Measurements from ENCODE around the gene UNC5C. TPM values are rescaled to one million over a fixed set of nuclear protein-coding genes. Genes with fewer than 3 reads are reported as not detected.

UNC5C gene
- total and polyA plus RNA-seq, 8 donors, result 0.15 to 0.84 (median 0.34) TPM

DNA sequence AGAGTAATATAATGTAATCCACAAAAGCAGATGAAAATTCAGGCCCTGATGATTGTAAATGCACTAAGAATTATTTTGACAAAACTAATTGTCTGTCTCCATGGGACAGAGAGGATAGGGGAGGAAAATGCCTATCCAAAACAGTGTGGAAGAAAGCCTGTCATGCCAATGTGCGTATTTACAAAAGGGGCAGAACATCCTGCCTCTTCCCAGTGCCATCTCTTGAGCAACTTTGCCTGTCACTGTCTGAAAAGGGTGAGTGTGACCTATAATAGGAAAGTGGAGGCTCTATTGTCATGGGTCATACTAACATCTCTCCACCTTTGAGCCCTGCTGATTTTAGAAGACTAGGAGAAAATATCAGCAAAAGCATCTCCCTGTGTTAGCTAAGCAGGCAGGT, 264.1 kb downstream of the UNC5C start:
- Histone ChIP-seq H3K4me1 (peaks cover 0 to 2% (median 0%) of the 10 kb centered on the region in 3 donors), H3K36me3 (no peaks in the 10 kb centered on the region), H3K27me3 (no peaks in the 10 kb centered on the region), H3K4me3 (no peak overlapping the region), H3K27ac (no peak overlapping the region), H3K9me3 (no peaks in the 10 kb centered on the region)
- WGBS, 2 donors, result 94 to 97% methylated on average over 1 of the region's 1 CpG
- intact Hi-C loops (cut with DNase I), result no loop called here
- TF ChIP-seq, protein P1, sequence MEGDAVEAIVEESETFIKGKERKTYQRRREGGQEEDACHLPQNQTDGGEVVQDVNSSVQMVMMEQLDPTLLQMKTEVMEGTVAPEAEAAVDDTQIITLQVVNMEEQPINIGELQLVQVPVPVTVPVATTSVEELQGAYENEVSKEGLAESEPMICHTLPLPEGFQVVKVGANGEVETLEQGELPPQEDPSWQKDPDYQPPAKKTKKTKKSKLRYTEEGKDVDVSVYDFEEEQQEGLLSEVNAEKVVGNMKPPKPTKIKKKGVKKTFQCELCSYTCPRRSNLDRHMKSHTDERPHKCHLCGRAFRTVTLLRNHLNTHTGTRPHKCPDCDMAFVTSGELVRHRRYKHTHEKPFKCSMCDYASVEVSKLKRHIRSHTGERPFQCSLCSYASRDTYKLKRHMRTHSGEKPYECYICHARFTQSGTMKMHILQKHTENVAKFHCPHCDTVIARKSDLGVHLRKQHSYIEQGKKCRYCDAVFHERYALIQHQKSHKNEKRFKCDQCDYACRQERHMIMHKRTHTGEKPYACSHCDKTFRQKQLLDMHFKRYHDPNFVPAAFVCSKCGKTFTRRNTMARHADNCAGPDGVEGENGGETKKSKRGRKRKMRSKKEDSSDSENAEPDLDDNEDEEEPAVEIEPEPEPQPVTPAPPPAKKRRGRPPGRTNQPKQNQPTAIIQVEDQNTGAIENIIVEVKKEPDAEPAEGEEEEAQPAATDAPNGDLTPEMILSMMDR (IDR thresholded peaks at IDR 0.05), result no peak
- FAIRE-seq, result no peak
- no peak for DNase-seq
- no peak for ATAC-seq

DNA sequence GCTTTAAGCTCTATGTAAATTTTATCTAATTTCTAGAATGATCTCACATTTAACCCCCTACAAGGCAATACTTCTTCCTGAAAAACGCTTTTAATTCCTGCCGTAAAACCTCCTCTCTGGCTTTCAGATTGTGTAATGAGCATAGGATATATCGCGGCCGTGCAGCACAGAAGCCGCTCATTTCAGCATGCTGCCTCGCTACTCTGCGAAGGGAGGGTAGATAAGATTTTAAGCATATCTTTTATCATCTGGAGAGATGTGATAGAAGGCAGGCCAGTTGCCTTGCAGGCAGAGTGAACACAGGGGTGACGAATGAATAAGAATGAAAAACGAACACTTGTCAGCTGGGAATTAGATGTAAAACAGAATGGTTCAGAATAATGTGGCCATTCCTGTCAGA, 265.5 kb downstream of the UNC5C start:
- no peaks in the 10 kb centered on the region for H3K27me3 ChIP-seq
- H3K36me3 ChIP-seq, result no peaks in the 10 kb centered on the region
- WGBS, 2 donors, result 61 to 71% methylated on average over 10 of the region's 10 CpGs
- ATAC-seq (no peak), DNase-seq (no peak), FAIRE-seq (no peak)
- intact Hi-C loops (cut with DNase I), result no loop called here
- H3K4me1 ChIP-seq, result no peaks in the 10 kb centered on the region
- no peaks in the 10 kb centered on the region for H3K9me3 ChIP-seq
- H3K4me3 ChIP-seq, result no peak overlapping the region
- TF ChIP-seq, protein P1 (IDR thresholded peaks at IDR 0.05), result no peak
- no peak overlapping the region for H3K27ac ChIP-seq

DNA sequence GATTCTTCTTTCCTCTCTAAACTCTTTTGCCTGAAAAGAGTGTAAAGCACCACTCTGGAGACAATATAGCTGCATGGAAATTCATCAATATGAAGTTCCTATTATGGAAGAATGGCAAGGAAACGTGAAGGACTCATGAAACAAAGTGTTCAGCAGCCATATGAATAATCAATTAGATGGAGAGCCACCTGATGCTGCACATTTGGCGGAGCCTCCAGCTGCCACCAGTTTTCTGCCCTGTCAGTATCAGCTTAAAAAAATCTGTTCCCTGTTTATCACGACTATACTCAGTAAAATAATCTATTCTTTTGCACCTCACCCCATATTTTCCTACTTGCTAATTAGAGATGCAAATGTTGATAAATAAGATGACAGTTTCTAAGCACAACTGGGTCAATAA, 276.0 kb downstream of the UNC5C start:
- Histone ChIP-seq H3K9me3 (no peaks in the 10 kb centered on the region), H3K4me1 (no peaks in the 10 kb centered on the region), H3K4me3 (no peak overlapping the region), H3K27me3 (no peaks in the 10 kb centered on the region), H3K36me3 (no peaks in the 10 kb centered on the region), H3K27ac (no peak overlapping the region)
- no peak for DNase-seq
- no peak for ATAC-seq
- TF ChIP-seq, protein P1 (IDR thresholded peaks at IDR 0.05), result no peak
- intact Hi-C loops (cut with DNase I), result no loop called here
- no peak for FAIRE-seq
- WGBS, 2 donors, result 55 to 64% methylated on average over 3 of the region's 3 CpGs

- Histone ChIP-seq H3K27ac (no peak overlapping the region), H3K4me3 (no peak overlapping the region), H3K4me1 (no peaks in the 10 kb centered on the region), H3K36me3 (no peaks in the 10 kb centered on the region), H3K9me3 (no peaks in the 10 kb centered on the region), H3K27me3 (no peaks in the 10 kb centered on the region)
- ATAC-seq (no peak), FAIRE-seq (no peak), DNase-seq (no peak)
- WGBS, 2 donors, result 62 to 69% methylated on average over 3 of the region's 3 CpGs
- TF ChIP-seq, protein P1 (IDR thresholded peaks at IDR 0.05), result no peak
- intact Hi-C loops (cut with DNase I), result no loop called here
These were observed 276.7 kb downstream of the UNC5C start for GRCh38 chr4:95272036-95272435.

DNA sequence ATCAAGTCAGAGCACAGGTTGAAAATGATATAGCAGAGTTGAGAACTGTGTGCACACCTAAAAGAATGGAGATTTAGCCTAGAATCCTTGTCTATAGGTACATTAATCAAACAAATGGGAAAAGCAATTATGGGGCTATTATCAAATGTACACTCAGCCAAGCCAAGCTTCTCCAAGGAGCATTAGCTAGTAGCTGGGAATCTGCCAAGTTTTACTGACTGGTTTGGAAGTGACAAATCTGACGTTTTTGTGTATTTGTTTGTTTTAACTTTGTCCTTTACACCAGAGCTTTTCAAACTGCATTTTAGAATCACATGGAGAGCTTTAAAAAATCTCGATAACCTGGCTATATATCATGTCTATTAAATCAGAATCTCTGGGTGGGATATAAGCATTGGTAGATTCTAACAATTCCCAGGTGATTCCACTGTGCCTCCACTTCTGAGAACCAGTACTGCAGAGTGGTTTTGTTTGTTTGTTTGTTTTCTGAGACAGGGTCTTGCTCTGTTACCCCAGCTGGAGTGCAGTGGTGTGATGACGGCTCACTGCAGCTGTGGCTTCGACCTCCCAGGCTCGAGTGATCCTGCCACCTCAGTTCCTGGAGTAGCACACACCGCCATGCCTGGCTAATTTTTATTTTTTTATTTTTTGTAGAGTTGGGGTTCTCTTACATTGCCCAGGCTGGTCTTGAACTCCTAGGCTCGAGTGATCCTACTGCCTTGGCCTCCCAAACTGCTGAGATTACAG, 279.8 kb downstream of the UNC5C start:
- no peaks in the 10 kb centered on the region for H3K27me3 ChIP-seq
- no peaks in the 10 kb centered on the region for H3K9me3 ChIP-seq
- no peak overlapping the region for H3K4me3 ChIP-seq
- FAIRE-seq (no peak), ATAC-seq (no peak), DNase-seq (no peak)
- WGBS, 2 donors, result 67 to 72% methylated on average over 7 of the region's 7 CpGs
- TF ChIP-seq, protein P1 (IDR thresholded peaks at IDR 0.05), result no peak
- no peak overlapping the region for H3K27ac ChIP-seq
- H3K4me1 ChIP-seq, result no peaks in the 10 kb centered on the region
- H3K36me3 ChIP-seq, result no peaks in the 10 kb centered on the region
- intact Hi-C loops (cut with DNase I), result no loop called here

All from pancreas (tissue), 10 donors.